ENCODE results near the gene VPS11.

- TF ChIP-seq CTCF (IDR thresholded peaks at IDR 0.05) = no peak
- no peak for TF ChIP-seq EP300 (IDR thresholded peaks at IDR 0.05)
Observed at GRCh38 chr11:119103793-119104192, 36.2 kb downstream of the VPS11 start.
